ENCODE measurements around the gene CCDC112.

- TF ChIP-seq CTCF (optimal IDR thresholded peaks at IDR 0.05 in 1 of 3, IDR thresholded peaks at IDR 0.05 in 1 of 3, conservative IDR thresholded peaks at IDR 0.05 in 1 of 3; ENCODE audit: extremely low read depth in 1 of 3, insufficient read depth in 2 of 3, low read length in 3 of 3) (no peak), EZH2 (IDR thresholded peaks at IDR 0.05; ENCODE audit: low read length) (no peak)
These were observed 28.8 kb downstream of the CCDC112 start for GRCh38 chr5:115267617-115268016.

Measured in keratinocyte (primary cell).